Middle frontal gyrus (tissue), 1 donor: ENCODE results near the gene LCN10.
"Not testable (repeated sequence)": the region's sequence is repeated elsewhere in the genome, so short reads cannot be mapped to it uniquely, and the experiment has no call there.

Experiments used
- DNase-seq: peaks from one replicate; pipeline ENCODE4 v3.0.0-alpha.2; 2015; ENCODE audit warnings: low spot score; ENCODE audit errors: extremely low spot score

The LCN10 gene

GRCh38 chr9:136742591-136743391 lies at the start of gene LCN10:
LCN10 (minus strand) TSS chr9:136742940; CDS start chr9:136742903, 37 bp downstream.
- DNase-seq = no peak

GRCh38 chr9:136791516-136792276 lies 49.0 kb upstream of the LCN10 start:
- no peak for DNase-seq

- peak; percentile 96 for DNase-seq
Measured at GRCh38 chr9:136790640-136791515, 48.1 kb upstream of the LCN10 start, which contains the start of gene TMEM141. TMEM141 (plus strand) TSS chr9:136791344; CDS start chr9:136791371, 27 bp downstream.

GRCh38 chr9:136789523-136789937 lies 46.8 kb upstream of the LCN10 start:
- DNase-seq = no peak

- DNase-seq = not testable (repeated sequence)
Measured at GRCh38 chr9:136788644-136789522, 46.1 kb upstream of the LCN10 start.

GRCh38 chr9:136787690-136788400 lies 45.1 kb upstream of the LCN10 start:
- peak; percentile 69 for DNase-seq

GRCh38 chr9:136786983-136787382 lies 44.2 kb upstream of the LCN10 start:
- DNase-seq = not testable (repeated sequence)

- DNase-seq = peak; percentile 17
Measured at GRCh38 chr9:136786451-136786850, 43.7 kb upstream of the LCN10 start.

GRCh38 chr9:136785565-136786355 lies 43.0 kb upstream of the LCN10 start:
- not testable (repeated sequence) for DNase-seq

GRCh38 chr9:136784997-136785361 lies 42.2 kb upstream of the LCN10 start:
- no peak for DNase-seq

- DNase-seq = no peak
Measured at GRCh38 chr9:136784249-136784996, 41.7 kb upstream of the LCN10 start.

- no peak for DNase-seq
Measured at GRCh38 chr9:136782452-136782851, 39.7 kb upstream of the LCN10 start.

- no peak for DNase-seq
Measured at GRCh38 chr9:136779808-136780207, 37.1 kb upstream of the LCN10 start.

- DNase-seq = no peak
Measured at GRCh38 chr9:136777359-136777758, 34.6 kb upstream of the LCN10 start.

GRCh38 chr9:136776947-136777346 lies 34.2 kb upstream of the LCN10 start:
- no peak for DNase-seq

- DNase-seq = no peak
Measured at GRCh38 chr9:136775191-136775590, 32.5 kb upstream of the LCN10 start.

GRCh38 chr9:136774416-136775045 lies 31.8 kb upstream of the LCN10 start:
- DNase-seq = no peak
